ENCODE results near the gene ENHO. TPM values are rescaled to one million over a fixed set of nuclear protein-coding genes. Genes with fewer than 3 reads are reported as not detected.

Gene ENHO
- not detected in 2 replicates for total RNA-seq

DNA sequence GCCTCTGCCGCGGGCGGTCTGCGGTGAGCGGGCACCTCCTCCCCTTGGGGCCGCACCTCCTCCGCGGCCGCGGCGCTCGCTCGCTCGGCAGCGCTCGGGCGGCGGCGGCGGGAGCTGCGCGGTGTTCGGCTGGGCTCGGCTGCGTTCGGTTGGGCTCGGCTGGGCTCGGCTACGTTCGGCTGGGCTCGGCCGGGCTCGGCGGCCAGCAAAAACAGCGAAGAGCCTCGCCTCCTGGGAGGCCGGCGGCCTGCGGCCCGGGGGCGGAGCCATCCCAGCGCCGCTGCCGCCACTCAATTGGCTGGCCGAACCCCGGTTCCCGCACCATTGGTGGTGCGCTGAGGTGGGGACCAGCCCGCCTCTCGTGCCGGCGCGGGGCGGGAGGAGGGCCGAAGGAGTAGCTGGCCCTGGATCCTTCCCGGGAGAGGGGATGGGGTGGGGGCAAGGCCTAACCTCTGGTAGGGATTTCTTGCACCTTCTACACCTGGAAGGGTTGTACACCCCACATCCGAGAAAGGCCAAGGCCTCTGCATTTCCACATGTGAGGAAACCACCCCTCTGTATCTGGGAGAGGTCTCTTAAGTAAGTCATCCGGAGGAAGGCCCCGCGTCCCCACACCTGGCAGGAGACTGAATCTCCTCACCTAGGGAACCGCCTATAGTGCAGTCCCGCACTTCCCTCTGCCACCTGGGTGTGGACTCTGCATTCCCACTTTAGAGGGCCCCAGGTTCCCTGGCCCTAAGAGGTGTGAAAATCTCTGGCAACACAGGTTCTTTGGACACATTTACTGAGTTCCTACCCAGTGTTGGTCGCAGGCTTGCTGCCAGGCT lies at the start of gene ENHO:
Gene ENHO (minus strand): TSS at position 20 of the 827 bp plus-strand sequence. CDS start 1,295 bp downstream, outside the sequence.

Other genes starting within 250 kb of the ENHO start
- 2.1 and 2.9 TPM in 2 replicates for gene KIF24, start 193.7 kb downstream of the ENHO start, total RNA-seq
- 35.3 and 40.7 TPM in 2 replicates for gene NUDT2, start 193.4 kb downstream of the ENHO start, total RNA-seq
- 0.92 and 1.2 TPM in 2 replicates for gene MYORG, start 146.1 kb downstream of the ENHO start, total RNA-seq
- gene FAM219A, start 64.4 kb downstream of the ENHO start, total RNA-seq = 5.9 and 6.2 TPM in 2 replicates
- not detected in 2 replicates for gene DNAI1, start 64.2 kb downstream of the ENHO start, total RNA-seq
- gene CNTFR, start 66.7 kb upstream of the ENHO start, total RNA-seq = not detected in 2 replicates
- 13.1 and 13.2 TPM in 2 replicates for gene RPP25L, start 89.1 kb upstream of the ENHO start, total RNA-seq
- gene DCTN3, start 97.5 kb upstream of the ENHO start, total RNA-seq = 147 and 175 TPM in 2 replicates
- 0.31 TPM in 1 of 2 replicates, not detected in the other for gene ARID3C, start 106.1 kb upstream of the ENHO start, total RNA-seq
- 40.0 and 56.3 TPM in 2 replicates for gene SIGMAR1, start 114.8 kb upstream of the ENHO start, total RNA-seq
- 26.8 and 34.8 TPM in 2 replicates for gene GALT, start 123.7 kb upstream of the ENHO start, total RNA-seq
- 23.4 and 31.1 TPM in 2 replicates for gene IL11RA, start 129.2 kb upstream of the ENHO start, total RNA-seq
- not detected in 2 replicates for gene CCL27, start 139.7 kb upstream of the ENHO start, total RNA-seq
- gene CCL19, start 168.3 kb upstream of the ENHO start, total RNA-seq = not detected in 2 replicates
- gene CCL21, start 187.1 kb upstream of the ENHO start, total RNA-seq = not detected in 2 replicates